ENCODE measurements around the gene ATXN1.
A peak's percentile ranks its signal among the peaks of the same experiment; 100 is the strongest.

The ATXN1 gene

DNA sequence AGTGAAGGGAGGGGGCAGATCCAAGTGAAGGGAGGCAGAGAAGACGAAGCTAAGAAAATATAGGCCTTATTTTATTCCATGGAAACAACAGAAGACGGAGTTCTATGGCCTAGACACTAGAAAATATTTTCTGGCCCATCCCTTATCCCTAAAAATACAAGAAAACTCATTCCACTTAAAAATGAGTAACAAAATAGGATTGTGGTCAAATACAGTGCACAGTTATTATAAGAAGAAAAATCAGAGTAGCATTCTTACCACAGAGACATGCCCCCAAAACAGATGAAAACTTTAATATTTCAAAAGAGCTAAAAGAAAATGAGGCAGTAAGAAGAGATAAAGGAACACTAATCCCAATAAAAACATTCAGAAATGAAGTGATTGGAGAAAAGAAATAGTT, 320.0 kb downstream of the ATXN1 start:
- TF ChIP-seq, protein P1, sequence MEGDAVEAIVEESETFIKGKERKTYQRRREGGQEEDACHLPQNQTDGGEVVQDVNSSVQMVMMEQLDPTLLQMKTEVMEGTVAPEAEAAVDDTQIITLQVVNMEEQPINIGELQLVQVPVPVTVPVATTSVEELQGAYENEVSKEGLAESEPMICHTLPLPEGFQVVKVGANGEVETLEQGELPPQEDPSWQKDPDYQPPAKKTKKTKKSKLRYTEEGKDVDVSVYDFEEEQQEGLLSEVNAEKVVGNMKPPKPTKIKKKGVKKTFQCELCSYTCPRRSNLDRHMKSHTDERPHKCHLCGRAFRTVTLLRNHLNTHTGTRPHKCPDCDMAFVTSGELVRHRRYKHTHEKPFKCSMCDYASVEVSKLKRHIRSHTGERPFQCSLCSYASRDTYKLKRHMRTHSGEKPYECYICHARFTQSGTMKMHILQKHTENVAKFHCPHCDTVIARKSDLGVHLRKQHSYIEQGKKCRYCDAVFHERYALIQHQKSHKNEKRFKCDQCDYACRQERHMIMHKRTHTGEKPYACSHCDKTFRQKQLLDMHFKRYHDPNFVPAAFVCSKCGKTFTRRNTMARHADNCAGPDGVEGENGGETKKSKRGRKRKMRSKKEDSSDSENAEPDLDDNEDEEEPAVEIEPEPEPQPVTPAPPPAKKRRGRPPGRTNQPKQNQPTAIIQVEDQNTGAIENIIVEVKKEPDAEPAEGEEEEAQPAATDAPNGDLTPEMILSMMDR (IDR thresholded peaks at IDR 0.05; ENCODE audit: poor library complexity, severe bottlenecking) = no peak
- no peak overlapping the region for H3K4me3 ChIP-seq (ENCODE audit: severe bottlenecking)
- no peaks in the 10 kb centered on the region for H3K9me3 ChIP-seq (ENCODE audit: severe bottlenecking)
- H3K27ac ChIP-seq (ENCODE audit: poor library complexity, severe bottlenecking) = no peak overlapping the region
- ATAC-seq (ENCODE audit: low read depth) (no peak), DNase-seq (ENCODE audit: low spot score) (no peak)
- H3K36me3 ChIP-seq (ENCODE audit: low read depth) = no peaks in the 10 kb centered on the region
- H3K4me1 ChIP-seq (ENCODE audit: insufficient read depth, poor library complexity, severe bottlenecking) = peaks cover 5% of the 10 kb centered on the region
- H3K27me3 ChIP-seq (ENCODE audit: insufficient read depth, poor library complexity, severe bottlenecking) = no peaks in the 10 kb centered on the region

DNA sequence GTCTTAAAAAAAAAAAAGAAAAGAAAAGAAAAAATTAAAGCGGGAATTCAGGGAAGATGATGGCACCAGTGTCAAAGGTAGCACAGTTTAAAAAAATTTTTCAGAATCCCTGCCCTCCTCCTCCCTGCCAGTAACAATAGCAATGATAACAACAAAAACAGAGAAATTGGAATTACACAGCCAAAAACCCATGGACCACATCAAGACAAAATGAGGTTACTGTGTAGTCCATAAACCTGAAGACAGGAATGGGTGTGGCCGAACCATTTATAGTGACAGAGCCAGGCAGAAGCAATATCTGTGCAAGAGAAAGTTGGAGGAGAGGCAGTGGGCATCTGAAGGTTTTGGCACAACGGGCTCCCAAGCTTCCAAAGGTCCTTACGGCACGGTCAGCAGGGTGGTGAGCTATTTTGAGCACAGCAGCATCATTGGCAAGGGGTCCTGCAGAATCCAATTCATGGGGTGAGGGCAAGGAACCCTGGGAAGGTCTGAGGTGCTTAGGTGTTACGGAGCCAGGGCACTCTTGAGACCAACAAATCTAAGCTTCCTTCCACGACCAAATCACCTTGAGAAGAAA, 320.5 kb downstream of the ATXN1 start:
- H3K27me3 ChIP-seq (ENCODE audit: insufficient read depth, poor library complexity, severe bottlenecking) = no peaks in the 10 kb centered on the region
- TF ChIP-seq, protein P1 (IDR thresholded peaks at IDR 0.05; ENCODE audit: poor library complexity, severe bottlenecking) = no peak
- no peak for ATAC-seq (ENCODE audit: low read depth)

DNA sequence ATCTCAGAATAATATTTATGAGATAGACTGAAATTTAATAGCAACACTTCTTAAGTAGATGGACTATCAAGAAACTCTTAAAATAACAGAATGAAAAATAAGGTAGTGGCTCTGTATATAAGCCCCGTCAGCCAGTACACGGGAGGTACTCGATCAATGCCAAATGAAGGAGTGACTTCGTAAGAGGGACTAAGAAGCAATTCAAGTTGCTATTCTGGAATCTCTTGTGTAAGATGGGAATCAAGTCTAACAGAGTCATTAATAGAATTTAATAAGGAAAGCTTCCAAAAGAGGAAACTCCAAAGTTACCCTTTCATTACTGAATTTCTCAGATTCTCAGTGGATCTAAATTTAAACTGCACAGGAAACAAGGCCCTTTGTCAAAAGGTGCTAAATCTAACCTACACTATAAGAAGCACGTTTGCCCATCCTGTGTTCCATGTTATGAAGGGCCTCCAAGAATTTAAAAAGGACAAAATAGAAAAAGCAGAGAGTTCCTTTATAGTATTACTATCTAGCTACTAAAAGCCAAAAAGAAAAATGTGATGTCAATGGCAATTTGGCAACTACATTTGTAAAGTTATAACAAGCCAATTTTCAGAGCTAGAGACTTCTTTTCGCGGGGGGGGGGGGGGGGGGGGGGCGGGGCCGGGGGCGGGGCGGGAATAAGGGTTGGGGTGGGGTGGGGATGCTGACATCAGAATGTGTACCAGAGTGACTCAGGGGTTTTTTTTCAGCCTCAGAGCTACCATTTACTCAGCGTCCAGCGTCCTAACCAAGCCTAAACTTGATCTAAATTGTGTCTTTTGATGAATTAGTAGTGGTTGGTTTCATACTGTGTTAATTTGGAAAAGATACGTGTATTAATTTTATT, 322.3 kb downstream of the ATXN1 start:
- no peak overlapping the region for H3K27ac ChIP-seq (ENCODE audit: poor library complexity, severe bottlenecking)
- H3K4me1 ChIP-seq (ENCODE audit: insufficient read depth, poor library complexity, severe bottlenecking) = peaks cover 5% of the 10 kb centered on the region
- H3K4me3 ChIP-seq (ENCODE audit: severe bottlenecking) = no peak overlapping the region
- ATAC-seq (ENCODE audit: low read depth) = peak; percentile 81
- TF ChIP-seq, protein P1 (IDR thresholded peaks at IDR 0.05; ENCODE audit: poor library complexity, severe bottlenecking) = no peak
- DNase-seq (ENCODE audit: low spot score) = no peak
- no peaks in the 10 kb centered on the region for H3K36me3 ChIP-seq (ENCODE audit: low read depth)
- H3K9me3 ChIP-seq (ENCODE audit: severe bottlenecking) = no peaks in the 10 kb centered on the region
- H3K27me3 ChIP-seq (ENCODE audit: insufficient read depth, poor library complexity, severe bottlenecking) = no peaks in the 10 kb centered on the region

More for the DNA sequence above, 320.5 kb downstream of the ATXN1 start:
- H3K36me3 ChIP-seq (ENCODE audit: low read depth) = no peaks in the 10 kb centered on the region
- DNase-seq (ENCODE audit: low spot score) = no peak
- H3K4me3 ChIP-seq (ENCODE audit: severe bottlenecking) = no peak overlapping the region
- H3K4me1 ChIP-seq (ENCODE audit: insufficient read depth, poor library complexity, severe bottlenecking) = peaks cover 5% of the 10 kb centered on the region
- H3K27ac ChIP-seq (ENCODE audit: poor library complexity, severe bottlenecking) = no peak overlapping the region
- H3K9me3 ChIP-seq (ENCODE audit: severe bottlenecking) = no peaks in the 10 kb centered on the region

DNA sequence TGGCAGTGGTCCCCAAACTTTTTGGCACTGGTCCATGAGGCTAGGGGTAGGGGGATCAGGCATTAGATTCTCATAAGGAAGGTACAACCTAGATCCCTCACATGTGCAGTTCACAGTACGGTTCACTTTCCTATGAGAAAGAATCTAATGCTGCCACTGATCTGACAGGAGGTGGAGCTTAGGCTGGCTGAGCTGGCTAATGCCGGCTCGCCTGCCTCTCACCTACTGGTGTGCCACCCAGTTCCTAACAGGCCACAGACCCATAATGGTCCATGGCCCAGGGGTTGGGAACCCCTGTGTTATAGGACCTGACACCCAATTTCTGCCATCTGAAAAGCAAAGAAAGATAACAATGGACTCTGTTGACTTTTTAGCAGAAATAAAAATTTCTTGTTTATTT, 323.3 kb downstream of the ATXN1 start:
- Histone ChIP-seq H3K36me3 (ENCODE audit: low read depth) (no peaks in the 10 kb centered on the region), H3K27me3 (ENCODE audit: insufficient read depth, poor library complexity, severe bottlenecking) (no peaks in the 10 kb centered on the region), H3K4me1 (ENCODE audit: insufficient read depth, poor library complexity, severe bottlenecking) (peaks cover 5% of the 10 kb centered on the region), H3K4me3 (ENCODE audit: severe bottlenecking) (no peak overlapping the region), H3K27ac (ENCODE audit: poor library complexity, severe bottlenecking) (no peak overlapping the region), H3K9me3 (ENCODE audit: severe bottlenecking) (no peaks in the 10 kb centered on the region)
- ATAC-seq (ENCODE audit: low read depth) (no peak), DNase-seq (ENCODE audit: low spot score) (no peak)
- TF ChIP-seq, protein P1 (IDR thresholded peaks at IDR 0.05; ENCODE audit: poor library complexity, severe bottlenecking) = no peak

DNA sequence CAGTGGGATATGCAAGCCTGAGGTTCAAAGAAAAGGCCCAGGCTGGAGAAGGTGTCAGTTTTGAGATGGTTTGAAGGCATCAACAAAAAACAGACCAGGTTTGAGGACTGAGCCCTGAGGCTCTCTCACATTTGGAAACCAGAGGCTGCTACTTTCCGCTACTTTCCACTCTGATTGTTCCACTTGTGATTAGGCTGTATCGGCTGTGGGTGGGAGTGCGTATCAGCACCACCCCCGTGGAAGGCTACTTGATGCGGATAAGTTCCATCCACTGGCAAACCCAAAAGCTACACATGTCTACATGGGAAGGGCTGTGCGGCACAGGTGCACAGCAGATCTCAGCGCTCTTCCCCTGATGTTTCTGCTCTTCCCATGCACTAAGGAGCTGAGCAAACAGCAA, 324.2 kb downstream of the ATXN1 start:
- TF ChIP-seq, protein P1 (IDR thresholded peaks at IDR 0.05; ENCODE audit: poor library complexity, severe bottlenecking) = no peak
- no peak overlapping the region for H3K4me3 ChIP-seq (ENCODE audit: severe bottlenecking)
- H3K4me1 ChIP-seq (ENCODE audit: insufficient read depth, poor library complexity, severe bottlenecking) = peaks cover 5% of the 10 kb centered on the region
- no peak overlapping the region for H3K27ac ChIP-seq (ENCODE audit: poor library complexity, severe bottlenecking)
- DNase-seq (ENCODE audit: low spot score) (no peak), ATAC-seq (ENCODE audit: low read depth) (no peak)
- no peaks in the 10 kb centered on the region for H3K36me3 ChIP-seq (ENCODE audit: low read depth)
- no peaks in the 10 kb centered on the region for H3K27me3 ChIP-seq (ENCODE audit: insufficient read depth, poor library complexity, severe bottlenecking)
- no peaks in the 10 kb centered on the region for H3K9me3 ChIP-seq (ENCODE audit: severe bottlenecking)

All from RWPE2 (cell line).